Naive thymus-derived CD8-positive, alpha-beta T cell (primary cell): ENCODE data around the gene C11orf68. TPM values are rescaled to one million over a fixed set of nuclear protein-coding genes. Genes with fewer than 3 reads are reported as not detected.

Source experiments
- ATAC-seq, 2 donors: fragments of 150-1000 bp; cut with Tn5 transposase in 1 of 2; sonication (Bioruptor Pico), chemical (Tn5 transposase) in 1 of 2; 1 replicate in 1 of 2; 2 replicates in 1 of 2; pipeline ENCODE4 v1.10.0; 2021; ENCODE audit warnings: mild to moderate bottlenecking in 2 of 2, moderate library complexity in 2 of 2
- POLR2A ChIA-PET: fragments of 350-600 bp; sonication (Branson Sonifier 250); formaldehyde crosslinking; loops from one replicate; lab custom pipeline; 2021; ENCODE audit warnings: antibody characterized with exemption; lab: Charles Lee
- DNase-seq, 10 donors: peaks; one replicate each; pipeline versions ENCODE4 v3.0.0 to v3.0.0-alpha.2; 2020 to 2022
- H3K27ac Mint-ChIP-seq, 10 donors: one replicate each; pipeline ENCODE4 v1.8.0; 2020 to 2022; ENCODE audit warnings: mild to moderate bottlenecking in 10 of 10, mixed read lengths in 10 of 10, moderate library complexity in 4 of 10, inconsistent platforms in 1 of 10
- H3K27me3 Mint-ChIP-seq, 5 donors: one replicate each; pipeline ENCODE4 v1.8.0; 2021 to 2022; ENCODE audit warnings: mixed read lengths in 5 of 5
- H3K36me3 Mint-ChIP-seq, 3 donors: one replicate each; pipeline ENCODE4 v1.8.0; 2020 to 2022; ENCODE audit warnings: mixed read lengths in 3 of 3, mild to moderate bottlenecking in 2 of 3, inconsistent platforms in 1 of 3
- H3K4me1 Mint-ChIP-seq, 4 donors: one replicate each; pipeline ENCODE4 v1.8.0; 2021 to 2022; ENCODE audit warnings: mixed read lengths in 4 of 4
- H3K4me3 Mint-ChIP-seq, 10 donors: one replicate each; pipeline ENCODE4 v1.8.0; 2020 to 2022; ENCODE audit warnings: mild to moderate bottlenecking in 10 of 10, mixed read lengths in 10 of 10, moderate library complexity in 6 of 10, inconsistent platforms in 1 of 10
- H3K9me3 Mint-ChIP-seq, 9 donors: one replicate each; pipeline ENCODE4 v1.8.0; 2020 to 2022; ENCODE audit warnings: mixed read lengths in 9 of 9, mild to moderate bottlenecking in 3 of 9, inconsistent platforms in 1 of 9, moderate library complexity in 1 of 9
- polyA plus RNA-seq, 3 donors: library from polyadenylated mRNA; unstranded; fragments of 300-500 nt; fragmentation: Illumina TruSeq; gene quantifications; one replicate each; pipeline ENCODE4 v1.2.3, GENCODE V29; 2021
- total RNA-seq, 8 experiments: library from RNA in 2 of 8; stranded (reverse) in 2 of 8; gene quantifications; one replicate each; pipeline ENCODE4 v1.2.3 and lab custom pipeline; 2021 to 2026

Gene C11orf68
- total and polyA plus RNA-seq, 5 experiments from 2014 or later: 46.0 to 82.2 (median 57.8) TPM

DNA sequence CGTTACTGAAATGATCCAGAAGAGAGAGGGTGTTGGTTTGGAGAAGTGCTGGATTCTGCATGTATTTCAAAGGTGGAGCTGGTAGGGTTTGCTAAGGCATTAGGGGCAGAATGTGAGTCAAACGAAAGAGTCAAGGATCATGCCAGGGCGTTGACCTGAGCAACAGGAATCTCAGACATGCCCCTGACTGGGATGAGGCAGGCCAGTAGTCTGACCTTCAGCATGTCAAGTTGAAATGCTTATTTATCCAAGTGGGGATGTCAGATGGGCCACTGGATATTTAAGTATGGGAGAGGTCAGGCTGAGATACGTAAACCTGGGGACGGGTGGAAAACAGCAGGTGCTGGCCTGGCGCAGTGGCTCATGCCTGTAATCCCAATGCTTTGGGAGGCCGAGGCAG is 23.7 kb upstream of the C11orf68 start:
- H3K27me3 Mint-ChIP-seq: peaks cover 0 to 5% (median 0%) of the 10 kb centered on the region in 5 donors
- H3K4me1 Mint-ChIP-seq: peaks cover 0 to 8% (median 0%) of the 10 kb centered on the region in 4 donors
- H3K9me3 Mint-ChIP-seq: no peaks in the 10 kb centered on the region
- DNase-seq: no peak
- no peaks in the 10 kb centered on the region for H3K36me3 Mint-ChIP-seq
- no peak overlapping the region for H3K4me3 Mint-ChIP-seq
- H3K27ac Mint-ChIP-seq: peak overlapping the region in 1 of 10 donors; percentile 62
- POLR2A ChIA-PET: interaction anchor here (2.6 kb wide), 1 partner anchor 10 kb away, joined by 7 read pairs; no protein-coding TSS in a partner anchor
- ATAC-seq: no peak

DNA sequence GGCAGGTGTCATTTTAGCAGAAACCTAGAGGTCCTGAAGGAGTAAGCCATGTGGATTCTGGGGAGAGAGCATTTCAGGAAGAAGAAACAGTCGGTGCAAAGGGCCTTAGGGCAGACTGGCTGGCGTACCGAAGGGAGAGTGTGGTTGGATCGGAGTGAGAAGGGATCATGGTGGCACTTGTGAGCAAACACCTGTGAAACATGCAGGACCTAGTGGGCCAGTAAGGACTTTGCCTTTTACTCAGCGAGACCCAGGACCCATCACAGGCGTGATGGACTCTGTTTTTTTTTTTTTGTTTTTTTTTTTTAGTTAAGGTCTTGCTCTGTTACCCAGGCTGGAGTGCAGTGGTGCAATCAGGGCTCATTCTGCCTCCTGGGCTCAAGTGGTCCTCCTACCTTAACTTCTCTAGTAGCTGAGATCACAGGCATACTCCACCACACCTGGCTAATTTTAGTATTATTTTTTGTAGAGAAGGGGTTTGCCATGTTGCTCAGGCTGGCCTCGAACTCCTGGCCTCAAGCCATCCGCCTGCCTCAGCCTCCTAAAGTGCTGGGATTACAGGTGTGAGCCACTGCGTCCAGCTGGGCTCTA is 23.0 kb upstream of the C11orf68 start:
- Mint-ChIP-seq H3K4me1 (peaks cover 0 to 8% (median 0%) of the 10 kb centered on the region in 4 donors), H3K36me3 (no peaks in the 10 kb centered on the region), H3K27ac (peak overlapping the region in 1 of 10 donors; percentile 13), H3K27me3 (peaks cover 0 to 5% (median 0%) of the 10 kb centered on the region in 5 donors), H3K9me3 (no peaks in the 10 kb centered on the region), H3K4me3 (no peak overlapping the region)
- no peak for ATAC-seq
- DNase-seq: no peak
- POLR2A ChIA-PET: interaction anchor here (1.1 to 2.6 kb wide), 2 partner anchors 9 to 11 kb away, joined by 3 to 7 read pairs; no protein-coding TSS in a partner anchor

DNA sequence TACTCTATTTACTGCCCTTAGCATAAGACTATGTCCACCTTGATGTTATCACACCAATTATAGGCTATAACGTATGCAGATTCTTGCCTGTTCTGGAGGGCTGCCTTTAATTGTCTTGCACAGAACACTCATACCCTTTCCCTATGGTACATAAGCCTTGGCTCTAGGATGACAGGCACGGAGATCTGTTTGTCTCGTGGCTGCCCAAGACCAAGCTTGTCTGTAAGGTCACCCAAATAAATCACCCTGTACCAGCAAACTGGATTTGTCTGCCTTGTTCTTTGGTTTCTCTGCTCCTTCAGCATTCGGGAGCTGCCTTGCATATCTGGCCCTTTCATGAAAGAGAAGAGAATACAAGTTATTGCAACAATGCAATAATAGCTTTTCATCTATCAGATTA is 18.9 kb upstream of the C11orf68 start:
- no peaks in the 10 kb centered on the region for H3K9me3 Mint-ChIP-seq
- H3K27me3 Mint-ChIP-seq: peaks cover 0 to 5% (median 0%) of the 10 kb centered on the region in 5 donors
- no peak for ATAC-seq
- POLR2A ChIA-PET: interaction anchor here (0.9 to 1.5 kb wide), 3 partner anchors 10 to 50 kb away, joined by 3 to 6 read pairs (median 5); partner anchors contain the start of gene FIBP
- DNase-seq: no peak
- no peak overlapping the region for H3K4me3 Mint-ChIP-seq
- no peaks in the 10 kb centered on the region for H3K36me3 Mint-ChIP-seq
- H3K4me1 Mint-ChIP-seq: peaks cover 0 to 10% (median 2%) of the 10 kb centered on the region in 4 donors
- peak overlapping the region in 1 of 10 donors; percentile 74 for H3K27ac Mint-ChIP-seq

GRCh38 chr11:65934014-65934413 is 15.2 kb upstream of the C11orf68 start:
- no peak overlapping the region for H3K4me3 Mint-ChIP-seq
- no peak overlapping the region for H3K27ac Mint-ChIP-seq
- peaks cover 8 to 32% (median 21%) of the 10 kb centered on the region in 4 donors for H3K4me1 Mint-ChIP-seq
- POLR2A ChIA-PET: interaction anchor here (8.2 kb wide), 1 partner anchor 46 kb away, joined by 151 read pairs; the partner anchor contains the start of genes CCDC85B and FIBP
- no peaks in the 10 kb centered on the region for H3K27me3 Mint-ChIP-seq
- ATAC-seq (no peak), DNase-seq (no peak)
- H3K36me3 Mint-ChIP-seq: no peaks in the 10 kb centered on the region
- H3K9me3 Mint-ChIP-seq: no peaks in the 10 kb centered on the region

GRCh38 chr11:65932558-65932919 is 13.7 kb upstream of the C11orf68 start:
- Mint-ChIP-seq H3K4me3 (peak overlapping the region in 4 of 10 donors; percentile 12 to 62 (median 52)), H3K27ac (peak overlapping the region in 9 of 10 donors; percentile 25 to 90 (median 83)), H3K27me3 (no peaks in the 10 kb centered on the region), H3K4me1 (peaks cover 18 to 47% (median 36%) of the 10 kb centered on the region in 4 donors), H3K9me3 (no peaks in the 10 kb centered on the region), H3K36me3 (no peaks in the 10 kb centered on the region)
- DNase-seq: peak in 1 of 10 donors; percentile 16
- POLR2A ChIA-PET: interaction anchor here (0.7 to 8.2 kb wide), 10 partner anchors 11 to 73 kb away, joined by 3 to 151 read pairs (median 4); partner anchors contain the start of genes BANF1, CCDC85B, EIF1AD and FIBP
- no peak for ATAC-seq

- no peaks in the 10 kb centered on the region for H3K36me3 Mint-ChIP-seq
- peaks cover 22 to 53% (median 42%) of the 10 kb centered on the region in 4 donors for H3K4me1 Mint-ChIP-seq
- peak overlapping the region; percentile 25 to 90 (median 84) for H3K27ac Mint-ChIP-seq
- H3K27me3 Mint-ChIP-seq: no peaks in the 10 kb centered on the region
- peak overlapping the region in 5 of 10 donors; percentile 12 to 62 (median 51) for H3K4me3 Mint-ChIP-seq
- H3K9me3 Mint-ChIP-seq: no peaks in the 10 kb centered on the region
- DNase-seq: peak in 6 of 10 donors; percentile 23 to 71 (median 36)
- ATAC-seq: peak; percentile 33 to 42
- POLR2A ChIA-PET: interaction anchor here (0.7 to 8.2 kb wide), 14 partner anchors 9 to 72 kb away, joined by 3 to 151 read pairs (median 4); partner anchors contain the start of genes BANF1, CCDC85B, EIF1AD and FIBP
Measured at GRCh38 chr11:65931773-65932557, 13.1 kb upstream of the C11orf68 start.

DNA sequence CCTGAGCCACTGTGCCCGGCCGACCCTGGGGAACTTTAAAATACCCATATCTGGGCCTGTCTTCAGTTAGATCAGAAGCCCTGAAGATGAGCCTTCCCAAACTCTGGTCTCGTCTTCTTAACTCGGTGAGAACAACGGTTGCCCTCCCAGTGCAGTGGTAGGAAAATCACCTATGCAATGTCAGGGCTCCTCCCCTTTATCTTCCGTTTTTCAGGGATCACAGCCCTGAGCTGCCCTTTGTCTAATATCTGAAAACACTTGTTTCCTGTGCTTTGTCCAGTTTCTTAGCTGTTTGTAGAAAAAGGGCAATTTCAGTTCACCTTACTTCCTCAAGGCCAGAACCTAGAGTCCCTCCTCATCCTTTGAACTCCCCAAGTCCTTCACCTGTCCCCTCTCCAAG is 9.8 kb upstream of the C11orf68 start:
- H3K4me3 Mint-ChIP-seq: peak overlapping the region; percentile 65 to 86 (median 74)
- POLR2A ChIA-PET: interaction anchor here (0.6 to 8.2 kb wide), 15 partner anchors 8 to 111 kb away, joined by 3 to 151 read pairs (median 7); partner anchors contain the start of genes C11orf68, CCDC85B, CFL1 and FIBP
- no peaks in the 10 kb centered on the region for H3K27me3 Mint-ChIP-seq
- DNase-seq (peak in 1 of 10 donors; percentile 26), ATAC-seq (no peak)
- H3K36me3 Mint-ChIP-seq: peaks cover 0 to 3% (median 0%) of the 10 kb centered on the region in 3 donors
- peak overlapping the region; percentile 88 to 99 (median 97) for H3K27ac Mint-ChIP-seq
- H3K4me1 Mint-ChIP-seq: peaks cover 23 to 59% (median 47%) of the 10 kb centered on the region in 4 donors
- H3K9me3 Mint-ChIP-seq: no peaks in the 10 kb centered on the region

GRCh38 chr11:65927904-65928397 is 9.1 kb upstream of the C11orf68 start:
- peak; percentile 92 to 96 for ATAC-seq
- peak; percentile 49 to 90 (median 77) for DNase-seq
- POLR2A ChIA-PET: interaction anchor here (0.6 to 8.2 kb wide), 18 partner anchors 8 to 666 kb away, joined by 3 to 151 read pairs (median 4); partner anchors contain the start of genes C11orf68, CCDC85B, CFL1 and FIBP
- peak overlapping the region; percentile 65 to 86 (median 74) for H3K4me3 Mint-ChIP-seq
- H3K9me3 Mint-ChIP-seq: no peaks in the 10 kb centered on the region
- peaks cover 0 to 10% (median 0%) of the 10 kb centered on the region in 3 donors for H3K36me3 Mint-ChIP-seq
- peaks cover 23 to 61% (median 48%) of the 10 kb centered on the region in 4 donors for H3K4me1 Mint-ChIP-seq
- no peaks in the 10 kb centered on the region for H3K27me3 Mint-ChIP-seq
- H3K27ac Mint-ChIP-seq: peak overlapping the region; percentile 88 to 99 (median 97)

DNA sequence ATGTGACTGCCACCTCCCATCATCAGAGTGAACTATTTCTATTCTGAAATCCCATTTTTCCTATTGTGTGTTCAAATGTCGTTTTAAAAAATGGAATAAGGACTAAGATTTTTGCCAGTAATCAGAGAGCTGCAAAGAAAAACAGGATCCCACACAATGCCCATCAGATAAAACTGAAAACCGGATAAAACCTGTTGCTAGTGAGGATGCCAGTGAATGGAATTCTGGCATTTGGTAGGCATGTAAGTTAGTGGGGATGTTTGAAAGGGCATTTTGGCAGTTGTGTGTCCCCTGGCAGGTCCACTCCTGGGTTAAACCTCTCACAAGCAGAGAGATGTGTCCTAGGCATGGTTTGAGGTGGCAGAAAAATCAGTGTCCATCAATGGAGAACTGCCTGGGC is 6.5 kb upstream of the C11orf68 start:
- no peak overlapping the region for H3K4me3 Mint-ChIP-seq

DNA sequence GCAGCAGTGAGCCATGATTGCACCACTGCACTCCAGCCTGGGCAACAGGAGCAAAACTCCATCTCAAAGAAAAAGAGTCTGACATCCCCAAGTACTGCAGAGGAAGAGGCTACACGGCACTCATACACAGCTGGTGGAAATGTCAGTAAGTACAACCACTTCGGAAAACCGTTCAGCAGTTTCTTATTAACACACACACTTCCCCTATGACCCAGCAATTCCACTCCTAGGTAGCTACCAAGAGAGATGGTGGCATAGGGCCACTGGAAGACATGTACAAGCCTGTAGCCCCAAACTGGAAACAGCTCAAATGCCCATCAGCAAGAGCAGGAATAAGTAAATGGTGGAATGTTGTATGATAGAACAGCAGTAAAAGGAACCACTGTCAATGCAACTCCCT is 3.7 kb upstream of the C11orf68 start:
- peaks cover 0 to 30% (median 0%) of the 10 kb centered on the region in 3 donors for H3K36me3 Mint-ChIP-seq
- H3K27ac Mint-ChIP-seq: peak overlapping the region in 6 of 10 donors; percentile 44 to 82 (median 63)
- no peaks in the 10 kb centered on the region for H3K27me3 Mint-ChIP-seq
- H3K4me3 Mint-ChIP-seq: peak overlapping the region in 7 of 10 donors; percentile 32 to 72 (median 50)
- no peaks in the 10 kb centered on the region for H3K9me3 Mint-ChIP-seq
- H3K4me1 Mint-ChIP-seq: peaks cover 9 to 49% (median 31%) of the 10 kb centered on the region in 4 donors
- DNase-seq (no peak), ATAC-seq (no peak)
- POLR2A ChIA-PET: interaction anchor here (1.0 to 7.7 kb wide), 7 partner anchors 9 to 63 kb away, joined by 3 to 183 read pairs (median 4); partner anchors contain the start of genes CCDC85B, FIBP and MUS81

More for the DNA sequence above, 6.5 kb upstream of the C11orf68 start:
- Mint-ChIP-seq H3K4me1 (peaks cover 19 to 58% (median 42%) of the 10 kb centered on the region in 4 donors), H3K36me3 (peaks cover 0 to 25% (median 0%) of the 10 kb centered on the region in 3 donors), H3K27me3 (no peaks in the 10 kb centered on the region), H3K27ac (peak overlapping the region in 8 of 10 donors; percentile 28 to 80 (median 67)), H3K9me3 (no peaks in the 10 kb centered on the region)
- ATAC-seq (no peak), DNase-seq (no peak)
- POLR2A ChIA-PET: no interaction called here

- H3K36me3 Mint-ChIP-seq: peaks cover 0 to 34% (median 0%) of the 10 kb centered on the region in 3 donors
- POLR2A ChIA-PET: interaction anchor here (0.6 to 7.7 kb wide), 7 partner anchors 9 to 259 kb away, joined by 3 to 183 read pairs (median 4); partner anchors contain the start of genes CCDC85B, FIBP, FOSL1 and RELA
Measured at GRCh38 chr11:65921876-65922275, 3.0 kb upstream of the C11orf68 start.

More at GRCh38 chr11:65921876-65922275, 3.0 kb upstream of the C11orf68 start:
- peak overlapping the region in 7 of 10 donors; percentile 32 to 72 (median 50) for H3K4me3 Mint-ChIP-seq
- DNase-seq: no peak
- no peaks in the 10 kb centered on the region for H3K9me3 Mint-ChIP-seq
- H3K27me3 Mint-ChIP-seq: no peaks in the 10 kb centered on the region
- no peak for ATAC-seq
- H3K4me1 Mint-ChIP-seq: peaks cover 8 to 49% (median 31%) of the 10 kb centered on the region in 4 donors
- peak overlapping the region in 6 of 10 donors; percentile 37 to 82 (median 56) for H3K27ac Mint-ChIP-seq
